ENCODE measurements around the gene FAM78B.

The FAM78B gene

GRCh38 chr1:166166698-166167571, at the start of gene FAM78B:
Gene FAM78B (minus strand): TSS chr1:166167001. CDS start chr1:166166248, 753 bp downstream.
- peak; percentile 59 for DNase-seq (ENCODE audit: low read depth)

GRCh38 chr1:166202546-166202945, 35.7 kb upstream of the FAM78B start:
- H3K4me3 ChIP-seq (ENCODE audit: low read length): no peak overlapping the region
- DNase-seq (ENCODE audit: low read depth): no peak
- TF ChIP-seq CTCF (conservative IDR thresholded peaks at IDR 0.05; ENCODE audit: low read length): no peak

More at GRCh38 chr1:166166698-166167571, at the start of gene FAM78B:
- peak within 1 kb of the TSS; percentile 59 for H3K4me3 ChIP-seq (ENCODE audit: low read length)
- no peak; the same call in 1 of the 2 replicates for TF ChIP-seq CTCF (conservative IDR thresholded peaks at IDR 0.05; ENCODE audit: low read length)

GRCh38 chr1:166200743-166201142, 33.9 kb upstream of the FAM78B start:
- DNase-seq (ENCODE audit: low read depth): no peak
- no peak overlapping the region for H3K4me3 ChIP-seq (ENCODE audit: low read length)
- no peak for TF ChIP-seq CTCF (conservative IDR thresholded peaks at IDR 0.05; ENCODE audit: low read length)

GRCh38 chr1:166197597-166197996, 30.8 kb upstream of the FAM78B start:
- TF ChIP-seq CTCF (conservative IDR thresholded peaks at IDR 0.05; ENCODE audit: low read length): no peak
- no peak overlapping the region for H3K4me3 ChIP-seq (ENCODE audit: low read length)
- DNase-seq (ENCODE audit: low read depth): no peak

- H3K4me3 ChIP-seq (ENCODE audit: low read length): no peak overlapping the region
- no peak for DNase-seq (ENCODE audit: low read depth)
- TF ChIP-seq CTCF (conservative IDR thresholded peaks at IDR 0.05; ENCODE audit: low read length): no peak
Measured at GRCh38 chr1:166197141-166197540, 30.3 kb upstream of the FAM78B start.

GRCh38 chr1:166193057-166193698, 26.4 kb upstream of the FAM78B start:
- no peak overlapping the region for H3K4me3 ChIP-seq (ENCODE audit: low read length)
- no peak for TF ChIP-seq CTCF (conservative IDR thresholded peaks at IDR 0.05; ENCODE audit: low read length)
- no peak for DNase-seq (ENCODE audit: low read depth)
